HepG2 (cell line): ENCODE results near the gene HBD. TPM values are rescaled to one million over a fixed set of nuclear protein-coding genes. Genes with fewer than 3 reads are reported as not detected.

Source experiments
- ATF5 ChIP-seq: sonication (generic); formaldehyde crosslinking; IDR thresholded peaks from 2 replicates; pipeline ENCODE4 v1.4.0; 2020; ENCODE audit warnings: mild to moderate bottlenecking, low read depth, missing genetic modification reagents
- GPN1 ChIP-seq: sonication (generic); formaldehyde crosslinking; IDR thresholded peaks from 2 replicates; pipeline ENCODE4 v1.5.1; 2020; ENCODE audit warnings: missing genetic modification reagents, borderline replicate concordance
- HNF1B ChIP-seq: sonication (generic); formaldehyde crosslinking; IDR thresholded peaks from 2 replicates; pipeline ENCODE4 v1.5.1; 2020; ENCODE audit warnings: mild to moderate bottlenecking, moderate library complexity, missing genetic modification reagents
- MEIS2 ChIP-seq: sonication (generic); formaldehyde crosslinking; IDR thresholded peaks from 2 replicates; pipeline ENCODE4 v1.9.0; 2021; ENCODE audit warnings: mild to moderate bottlenecking, missing genetic modification reagents
- PBX3 ChIP-seq: sonication (generic); formaldehyde crosslinking; IDR thresholded peaks from 2 replicates; pipeline ENCODE4 v1.8.1; 2023; ENCODE audit warnings: missing genetic modification reagents, inconsistent platforms, borderline replicate concordance
- ZBTB1 ChIP-seq: sonication (generic); formaldehyde crosslinking; IDR thresholded peaks from 2 replicates; pipeline ENCODE4 v1.4.0; 2020; ENCODE audit warnings: missing genetic modification reagents, borderline replicate concordance
- ZFP36L2 ChIP-seq: sonication (generic); formaldehyde crosslinking; IDR thresholded peaks from 2 replicates; pipeline ENCODE4 v1.4.0; 2020; ENCODE audit warnings: missing genetic modification reagents
- polyA plus RNA-seq, 8 experiments: library from polyadenylated mRNA; depleted of rRNA in 3 of 8; stranded (reverse) in 7 of 8; unstranded in 1 of 8; fragments of >200 nt; fragmentation: Illumina TruSeq in 4 of 8; extraction: Trizol in 4 of 8; gene quantifications; 2 replicates each; pipeline versions ENCODE4 v1.2.1 to v1.2.3, GENCODE V29; 2011 to 2016; ENCODE audit warnings: low read depth in 4 of 8, missing spikeins in 1 of 8, mixed read lengths in 1 of 8; ENCODE audit not compliant: insufficient read depth in 1 of 8
- total RNA-seq, 5 experiments: library from RNA; depleted of rRNA; stranded (reverse); fragments of >200 nt; fragmentation: Illumina TruSeq; extraction: Trizol; gene quantifications; 2 replicates each; pipeline ENCODE4 v1.2.3, GENCODE V29; 2016; ENCODE audit warnings: low read depth in 1 of 5
- TF ChIP-seq, protein P1 (sequence below): sonication (generic); formaldehyde crosslinking; conservative IDR thresholded peaks from 2 replicates; pipeline ENCODE4 v1.4.0; 2020; ENCODE audit warnings: missing genetic modification reagents
- TF ChIP-seq, protein P2 (sequence below): sonication (generic); formaldehyde crosslinking; IDR thresholded peaks from 2 replicates; pipeline ENCODE4 v1.4.0; 2020; ENCODE audit warnings: missing genetic modification reagents, mild to moderate bottlenecking, borderline replicate concordance

Gene HBD
- total and polyA plus RNA-seq, 2 of the 13 experiments (the other 11 are each of a cell fraction or from before 2014, with no cell fraction given): not detected

DNA sequence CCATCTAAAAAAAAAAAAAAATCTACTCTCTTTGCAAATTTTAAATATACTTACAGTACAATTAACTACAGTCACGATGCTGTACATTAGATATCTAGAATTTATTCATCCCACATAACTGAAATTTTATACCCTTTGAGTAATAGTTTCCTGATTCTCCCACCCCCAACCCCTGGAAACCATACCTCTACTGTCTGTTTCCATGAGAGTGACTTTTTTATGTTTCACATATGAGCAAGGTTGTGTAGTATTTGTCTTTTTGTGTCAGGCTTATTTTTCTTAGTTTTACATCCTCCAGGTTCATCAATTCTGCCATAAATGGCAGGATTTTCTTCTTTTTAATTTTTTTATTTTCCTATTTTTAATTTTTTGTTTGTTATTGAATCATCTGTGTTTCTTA is 10.6 kb downstream of the HBD start (continued):
- TF ChIP-seq HNF1B (CRISPR knock-in tag): no peak
- no peak for TF ChIP-seq GPN1 (CRISPR knock-in tag)
- no peak for TF ChIP-seq MEIS2 (CRISPR knock-in tag)
- TF ChIP-seq, protein P1, sequence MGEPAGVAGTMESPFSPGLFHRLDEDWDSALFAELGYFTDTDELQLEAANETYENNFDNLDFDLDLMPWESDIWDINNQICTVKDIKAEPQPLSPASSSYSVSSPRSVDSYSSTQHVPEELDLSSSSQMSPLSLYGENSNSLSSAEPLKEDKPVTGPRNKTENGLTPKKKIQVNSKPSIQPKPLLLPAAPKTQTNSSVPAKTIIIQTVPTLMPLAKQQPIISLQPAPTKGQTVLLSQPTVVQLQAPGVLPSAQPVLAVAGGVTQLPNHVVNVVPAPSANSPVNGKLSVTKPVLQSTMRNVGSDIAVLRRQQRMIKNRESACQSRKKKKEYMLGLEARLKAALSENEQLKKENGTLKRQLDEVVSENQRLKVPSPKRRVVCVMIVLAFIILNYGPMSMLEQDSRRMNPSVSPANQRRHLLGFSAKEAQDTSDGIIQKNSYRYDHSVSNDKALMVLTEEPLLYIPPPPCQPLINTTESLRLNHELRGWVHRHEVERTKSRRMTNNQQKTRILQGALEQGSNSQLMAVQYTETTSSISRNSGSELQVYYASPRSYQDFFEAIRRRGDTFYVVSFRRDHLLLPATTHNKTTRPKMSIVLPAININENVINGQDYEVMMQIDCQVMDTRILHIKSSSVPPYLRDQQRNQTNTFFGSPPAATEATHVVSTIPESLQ (CRISPR knock-in tag): no peak
- no peak for TF ChIP-seq ZBTB1 (CRISPR knock-in tag)
- TF ChIP-seq ATF5 (CRISPR knock-in tag): no peak
- TF ChIP-seq ZFP36L2 (CRISPR knock-in tag): no peak
- TF ChIP-seq, protein P2, sequence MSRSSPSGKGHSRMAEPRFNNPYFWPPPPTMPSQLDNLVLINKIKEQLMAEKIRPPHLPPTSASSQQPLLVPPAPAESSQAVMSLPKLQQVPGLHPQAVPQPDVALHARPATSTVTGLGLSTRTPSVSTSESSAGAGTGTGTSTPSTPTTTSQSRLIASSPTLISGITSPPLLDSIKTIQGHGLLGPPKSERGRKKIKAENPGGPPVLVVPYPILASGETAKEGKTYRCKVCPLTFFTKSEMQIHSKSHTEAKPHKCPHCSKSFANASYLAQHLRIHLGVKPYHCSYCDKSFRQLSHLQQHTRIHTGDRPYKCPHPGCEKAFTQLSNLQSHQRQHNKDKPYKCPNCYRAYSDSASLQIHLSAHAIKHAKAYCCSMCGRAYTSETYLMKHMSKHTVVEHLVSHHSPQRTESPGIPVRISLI (CRISPR knock-in tag): no peak
- no peak for TF ChIP-seq PBX3
- TF ChIP-seq, all 625 proteins: peak for 0
